ENCODE measurements around the gene SPINT2. TPM values are rescaled to one million over a fixed set of nuclear protein-coding genes. Genes with fewer than 3 reads are reported as not detected.

The SPINT2 gene
- total RNA-seq, 1 donor from 2014 or later = 202 TPM

GRCh38 chr19:38245826-38246498 lies 18.4 kb upstream of the SPINT2 start:
- H3K4me3 ChIP-seq = no peak overlapping the region
- DNase-seq = no peak

GRCh38 chr19:38247126-38247525 lies 17.2 kb upstream of the SPINT2 start:
- H3K9me3 ChIP-seq = no peaks in the 10 kb centered on the region
- no peak for TF ChIP-seq CTCF (IDR thresholded peaks at IDR 0.05)
- no peak overlapping the region for H3K4me3 ChIP-seq
- DNase-seq (no peak), ATAC-seq (no peak)
- intact Hi-C loops (cut with DNase I) = no loop called here
- peak overlapping the region; percentile 60 for H3K27ac ChIP-seq
- H3K27me3 ChIP-seq (ENCODE audit: low read depth) = no peaks in the 10 kb centered on the region
- H3K4me1 ChIP-seq = peaks cover 35% of the 10 kb centered on the region
- no peaks in the 10 kb centered on the region for H3K36me3 ChIP-seq

More at GRCh38 chr19:38245826-38246498, 18.4 kb upstream of the SPINT2 start:
- intact Hi-C loops (cut with DNase I) = no loop called here
- Histone ChIP-seq H3K36me3 (no peaks in the 10 kb centered on the region), H3K4me1 (peaks cover 26% of the 10 kb centered on the region), H3K27ac (peak overlapping the region; percentile 60), H3K27me3 (ENCODE audit: low read depth) (no peaks in the 10 kb centered on the region), H3K9me3 (no peaks in the 10 kb centered on the region)
- no peak for TF ChIP-seq CTCF (IDR thresholded peaks at IDR 0.05)
- ATAC-seq = peak in 1 of 2 donors; percentile 33

- H3K4me1 ChIP-seq = peaks cover 40% of the 10 kb centered on the region
- no peak overlapping the region for H3K4me3 ChIP-seq
- ATAC-seq (no peak), DNase-seq (no peak)
- H3K27ac ChIP-seq = no peak overlapping the region
- TF ChIP-seq CTCF (IDR thresholded peaks at IDR 0.05) = no peak
- intact Hi-C loops (cut with DNase I) = no loop called here
- H3K27me3 ChIP-seq (ENCODE audit: low read depth) = no peaks in the 10 kb centered on the region
- H3K36me3 ChIP-seq = no peaks in the 10 kb centered on the region
- H3K9me3 ChIP-seq = no peaks in the 10 kb centered on the region
Measured at GRCh38 chr19:38247734-38248268, 16.6 kb upstream of the SPINT2 start.

DNA sequence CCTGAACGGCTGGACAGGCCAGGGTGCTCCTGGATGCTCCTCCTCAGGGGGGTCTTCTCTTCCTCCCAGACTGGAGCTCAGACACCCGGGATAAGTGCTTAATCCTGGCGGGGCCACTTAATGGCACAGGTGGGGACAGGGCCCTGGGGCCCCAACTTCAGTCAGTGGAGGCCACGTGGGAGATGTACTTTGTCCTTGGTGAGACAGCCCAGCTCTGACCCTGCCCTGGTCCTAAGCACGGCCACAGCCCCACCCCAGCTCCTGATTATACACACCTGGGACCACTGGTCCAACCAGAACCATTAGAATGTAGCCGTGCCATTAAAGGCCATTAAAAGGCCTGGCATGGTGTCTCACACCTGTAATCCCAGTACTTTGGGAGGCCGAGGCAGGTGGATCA lies 16.0 kb upstream of the SPINT2 start:
- Histone ChIP-seq H3K27ac (no peak overlapping the region), H3K4me1 (peaks cover 40% of the 10 kb centered on the region), H3K27me3 (ENCODE audit: low read depth) (no peaks in the 10 kb centered on the region), H3K36me3 (no peaks in the 10 kb centered on the region), H3K4me3 (no peak overlapping the region), H3K9me3 (no peaks in the 10 kb centered on the region)
- ATAC-seq = no peak
- intact Hi-C loops (cut with DNase I) = no loop called here
- TF ChIP-seq CTCF (IDR thresholded peaks at IDR 0.05) = no peak
- no peak for DNase-seq

- Histone ChIP-seq H3K36me3 (no peaks in the 10 kb centered on the region), H3K27ac (peak overlapping the region; percentile 25), H3K27me3 (ENCODE audit: low read depth) (peaks cover 6% of the 10 kb centered on the region), H3K4me1 (peaks cover 26% of the 10 kb centered on the region), H3K9me3 (no peaks in the 10 kb centered on the region), H3K4me3 (no peak overlapping the region)
- ATAC-seq (no peak), DNase-seq (no peak)
- no peak for TF ChIP-seq CTCF (IDR thresholded peaks at IDR 0.05)
- intact Hi-C loops (cut with DNase I) = no loop called here
Measured at GRCh38 chr19:38250428-38250820, 13.9 kb upstream of the SPINT2 start.

Data from lower lobe of right lung (tissue), 2 donors.